Stomach smooth muscle (tissue), 2 donors: ENCODE results near the gene S100B.

Experiments
- H3K27ac ChIP-seq: one replicate; pipeline ENCODE4 v1.7.0; 2013; ENCODE audit warnings: mild to moderate bottlenecking, low read length, inconsistent platforms
- H3K27me3 ChIP-seq, 2 donors: one replicate each; pipeline ENCODE4 v1.7.0; 2013; ENCODE audit warnings: low read length in 2 of 2; ENCODE audit not compliant: insufficient read depth in 2 of 2, control insufficient read depth in 1 of 2
- H3K36me3 ChIP-seq, 2 donors: one replicate each; pipeline ENCODE4 v1.7.0; 2013; ENCODE audit warnings: low read length in 2 of 2; ENCODE audit not compliant: control insufficient read depth in 2 of 2, insufficient read depth in 2 of 2
- H3K4me1 ChIP-seq: one replicate; pipeline ENCODE4 v1.7.0; 2013; ENCODE audit warnings: low read length; ENCODE audit not compliant: control insufficient read depth, insufficient read depth
- H3K4me3 ChIP-seq, 2 donors: one replicate each; pipeline ENCODE4 v1.7.0; 2013; ENCODE audit warnings: low read length in 2 of 2
- H3K9ac ChIP-seq, 2 donors: one replicate each; pipeline ENCODE4 v1.7.0; 2013; ENCODE audit warnings: low read length in 2 of 2, mild to moderate bottlenecking in 1 of 2
- H3K9me3 ChIP-seq, 2 donors: one replicate each; pipeline ENCODE4 v1.7.0; 2013; ENCODE audit warnings: low read length in 2 of 2; ENCODE audit not compliant: control insufficient read depth in 2 of 2
- donor health status: healthy.
- donor health status: Pancreatic carcinoma.

S100B gene

GRCh38 chr21:46604329-46604974 lies 430 bp downstream of the S100B start:
- peaks cover 6% of the 10 kb centered on the region for H3K4me1 ChIP-seq

GRCh38 chr21:46603228-46603627 lies 1.7 kb downstream of the S100B start:
- Histone ChIP-seq H3K27me3 (peaks cover 2 to 5% of the 10 kb centered on the region in 2 donors), H3K9me3 (no peaks in the 10 kb centered on the region), H3K36me3 (no peaks in the 10 kb centered on the region), H3K27ac (no peak overlapping the region), H3K4me3 (no peak overlapping the region), H3K4me1 (peaks cover 8% of the 10 kb centered on the region), H3K9ac (no peak overlapping the region)

More at GRCh38 chr21:46604329-46604974, 430 bp downstream of the S100B start:
- Histone ChIP-seq H3K27ac (no peak overlapping the region), H3K27me3 (peaks cover 5 to 6% of the 10 kb centered on the region in 2 donors), H3K36me3 (no peaks in the 10 kb centered on the region), H3K9me3 (no peaks in the 10 kb centered on the region), H3K9ac (no peak overlapping the region), H3K4me3 (no peak overlapping the region)

- Histone ChIP-seq H3K4me1 (peaks cover 6% of the 10 kb centered on the region), H3K27ac (no peak overlapping the region), H3K9me3 (no peaks in the 10 kb centered on the region), H3K4me3 (no peak overlapping the region), H3K9ac (no peak overlapping the region), H3K36me3 (no peaks in the 10 kb centered on the region), H3K27me3 (peaks cover 2 to 5% of the 10 kb centered on the region in 2 donors)
Measured at GRCh38 chr21:46600978-46601377, 3.9 kb downstream of the S100B start.

- Histone ChIP-seq H3K9ac (no peak overlapping the region), H3K27me3 (peaks cover 2 to 5% of the 10 kb centered on the region in 2 donors), H3K27ac (no peak overlapping the region), H3K9me3 (no peaks in the 10 kb centered on the region), H3K4me3 (no peak overlapping the region), H3K4me1 (peaks cover 5% of the 10 kb centered on the region), H3K36me3 (no peaks in the 10 kb centered on the region)
Measured at GRCh38 chr21:46600305-46600704, 4.6 kb downstream of the S100B start.

GRCh38 chr21:46598581-46599572 lies 6.0 kb downstream of the S100B start:
- no peak overlapping the region for H3K27ac ChIP-seq
- H3K4me3 ChIP-seq = no peak overlapping the region
- no peaks in the 10 kb centered on the region for H3K36me3 ChIP-seq
- peaks cover 0 to 5% of the 10 kb centered on the region in 2 donors for H3K27me3 ChIP-seq
- peaks cover 5% of the 10 kb centered on the region for H3K4me1 ChIP-seq
- H3K9ac ChIP-seq = no peak overlapping the region
- no peaks in the 10 kb centered on the region for H3K9me3 ChIP-seq

- no peaks in the 10 kb centered on the region for H3K36me3 ChIP-seq
- no peak overlapping the region for H3K9ac ChIP-seq
- peaks cover 0 to 5% of the 10 kb centered on the region in 2 donors for H3K27me3 ChIP-seq
- H3K9me3 ChIP-seq = no peaks in the 10 kb centered on the region
- no peak overlapping the region for H3K4me3 ChIP-seq
- H3K4me1 ChIP-seq = peaks cover 5% of the 10 kb centered on the region
- no peak overlapping the region for H3K27ac ChIP-seq
Measured at GRCh38 chr21:46597896-46598343, 7.0 kb downstream of the S100B start.

GRCh38 chr21:46597031-46597430 lies 7.9 kb downstream of the S100B start:
- no peak overlapping the region for H3K4me3 ChIP-seq
- H3K27me3 ChIP-seq = peaks cover 0 to 5% of the 10 kb centered on the region in 2 donors
- H3K27ac ChIP-seq = no peak overlapping the region
- H3K9me3 ChIP-seq = no peaks in the 10 kb centered on the region
- peaks cover 5% of the 10 kb centered on the region for H3K4me1 ChIP-seq
- no peaks in the 10 kb centered on the region for H3K36me3 ChIP-seq
- no peak overlapping the region for H3K9ac ChIP-seq

- H3K27me3 ChIP-seq = no peaks in the 10 kb centered on the region
- H3K9me3 ChIP-seq = peaks cover 0 to 2% of the 10 kb centered on the region in 2 donors
- H3K36me3 ChIP-seq = no peaks in the 10 kb centered on the region
- no peak overlapping the region for H3K9ac ChIP-seq
- H3K4me1 ChIP-seq = peaks cover 5% of the 10 kb centered on the region
- no peak overlapping the region for H3K27ac ChIP-seq
- H3K4me3 ChIP-seq = no peak overlapping the region
Measured at GRCh38 chr21:46596201-46596600, 8.7 kb downstream of the S100B start.

GRCh38 chr21:46594276-46594675 lies 10.6 kb downstream of the S100B start:
- H3K27ac ChIP-seq = no peak overlapping the region
- H3K4me1 ChIP-seq = peaks cover 3% of the 10 kb centered on the region
- peaks cover 0 to 4% of the 10 kb centered on the region in 2 donors for H3K9me3 ChIP-seq
- no peak overlapping the region for H3K9ac ChIP-seq
- no peaks in the 10 kb centered on the region for H3K27me3 ChIP-seq
- H3K4me3 ChIP-seq = no peak overlapping the region
- no peaks in the 10 kb centered on the region for H3K36me3 ChIP-seq

- Histone ChIP-seq H3K9me3 (peaks cover 0 to 9% of the 10 kb centered on the region in 2 donors), H3K9ac (no peak overlapping the region), H3K36me3 (peaks cover 7 to 9% of the 10 kb centered on the region in 2 donors), H3K4me1 (no peaks in the 10 kb centered on the region), H3K27ac (no peak overlapping the region), H3K4me3 (no peak overlapping the region), H3K27me3 (no peaks in the 10 kb centered on the region)
Measured at GRCh38 chr21:46585191-46585953, 19.5 kb downstream of the S100B start.
